ENCODE results near the gene FGGY.

GRCh38 chr1:59293206-59293605 lies 3.7 kb upstream of the FGGY start:
- TF ChIP-seq POLR2A (IDR thresholded peaks at IDR 0.05) (no peak), CTCF (IDR thresholded peaks at IDR 0.05) (no peak)

Data from body of pancreas (tissue), 4 donors.